ENCODE data around the gene CDK14.

GRCh38 chr7:90552521-90552920, 43.6 kb upstream of the CDK14 start:
- TF ChIP-seq, protein P1, sequence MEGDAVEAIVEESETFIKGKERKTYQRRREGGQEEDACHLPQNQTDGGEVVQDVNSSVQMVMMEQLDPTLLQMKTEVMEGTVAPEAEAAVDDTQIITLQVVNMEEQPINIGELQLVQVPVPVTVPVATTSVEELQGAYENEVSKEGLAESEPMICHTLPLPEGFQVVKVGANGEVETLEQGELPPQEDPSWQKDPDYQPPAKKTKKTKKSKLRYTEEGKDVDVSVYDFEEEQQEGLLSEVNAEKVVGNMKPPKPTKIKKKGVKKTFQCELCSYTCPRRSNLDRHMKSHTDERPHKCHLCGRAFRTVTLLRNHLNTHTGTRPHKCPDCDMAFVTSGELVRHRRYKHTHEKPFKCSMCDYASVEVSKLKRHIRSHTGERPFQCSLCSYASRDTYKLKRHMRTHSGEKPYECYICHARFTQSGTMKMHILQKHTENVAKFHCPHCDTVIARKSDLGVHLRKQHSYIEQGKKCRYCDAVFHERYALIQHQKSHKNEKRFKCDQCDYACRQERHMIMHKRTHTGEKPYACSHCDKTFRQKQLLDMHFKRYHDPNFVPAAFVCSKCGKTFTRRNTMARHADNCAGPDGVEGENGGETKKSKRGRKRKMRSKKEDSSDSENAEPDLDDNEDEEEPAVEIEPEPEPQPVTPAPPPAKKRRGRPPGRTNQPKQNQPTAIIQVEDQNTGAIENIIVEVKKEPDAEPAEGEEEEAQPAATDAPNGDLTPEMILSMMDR (IDR thresholded peaks at IDR 0.05; ENCODE audit: low read depth, low read length) = peak; percentile 41
- TF ChIP-seq EZH2phosphoT487 (IDR thresholded peaks at IDR 0.05; ENCODE audit: low read depth) = no peak

All from OCI-LY3 (cell line).